Ovary (tissue), 3 donors: ENCODE data around the gene SPDYE2B.
"Not testable (repeated sequence)": the region's sequence is repeated elsewhere in the genome, so short reads cannot be mapped to it uniquely, and the experiment has no call there.

Experiments
- POLR2A ChIP-seq: fragments of 450-650 bp; IDR thresholded peaks from one replicate; pipeline ENCODE4 v1.6.1; 2017; ENCODE audit warnings: antibody characterized with exemption, mild to moderate bottlenecking, moderate library complexity
- TF ChIP-seq, protein P1 (sequence below), 3 donors: fragments of 450-650 bp in 2 of 3; fragments of 200-600 bp in 1 of 3; IDR thresholded peaks; one replicate each; pipeline versions ENCODE4 v1.5.1 to v1.8.0; 2016 to 2022; ENCODE audit warnings: antibody characterized with exemption in 3 of 3, mild to moderate bottlenecking in 1 of 3
- donor health status: DM: no; HTN: no; CAD: no.

DNA sequence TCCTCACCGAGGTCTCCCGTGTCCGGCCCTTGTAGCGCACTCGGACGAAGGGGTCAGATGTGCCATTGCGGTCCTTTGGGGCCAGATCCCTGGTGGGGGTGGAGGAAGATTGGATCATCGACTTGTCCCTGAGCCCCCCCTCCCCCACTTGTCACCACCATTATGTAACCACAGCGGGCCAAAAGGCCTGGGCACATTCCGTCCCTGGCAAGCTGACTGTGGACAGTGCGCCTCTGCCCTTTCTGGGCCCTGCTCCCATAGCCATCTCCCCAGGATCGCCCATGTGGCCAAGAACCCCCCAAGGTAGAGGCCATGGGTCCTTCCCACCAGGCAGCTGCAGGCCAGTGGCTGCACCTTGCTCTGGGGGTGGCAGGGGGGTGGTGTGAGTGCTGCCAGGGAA is 47.8 kb upstream of the SPDYE2B start:
- TF ChIP-seq, protein P1, sequence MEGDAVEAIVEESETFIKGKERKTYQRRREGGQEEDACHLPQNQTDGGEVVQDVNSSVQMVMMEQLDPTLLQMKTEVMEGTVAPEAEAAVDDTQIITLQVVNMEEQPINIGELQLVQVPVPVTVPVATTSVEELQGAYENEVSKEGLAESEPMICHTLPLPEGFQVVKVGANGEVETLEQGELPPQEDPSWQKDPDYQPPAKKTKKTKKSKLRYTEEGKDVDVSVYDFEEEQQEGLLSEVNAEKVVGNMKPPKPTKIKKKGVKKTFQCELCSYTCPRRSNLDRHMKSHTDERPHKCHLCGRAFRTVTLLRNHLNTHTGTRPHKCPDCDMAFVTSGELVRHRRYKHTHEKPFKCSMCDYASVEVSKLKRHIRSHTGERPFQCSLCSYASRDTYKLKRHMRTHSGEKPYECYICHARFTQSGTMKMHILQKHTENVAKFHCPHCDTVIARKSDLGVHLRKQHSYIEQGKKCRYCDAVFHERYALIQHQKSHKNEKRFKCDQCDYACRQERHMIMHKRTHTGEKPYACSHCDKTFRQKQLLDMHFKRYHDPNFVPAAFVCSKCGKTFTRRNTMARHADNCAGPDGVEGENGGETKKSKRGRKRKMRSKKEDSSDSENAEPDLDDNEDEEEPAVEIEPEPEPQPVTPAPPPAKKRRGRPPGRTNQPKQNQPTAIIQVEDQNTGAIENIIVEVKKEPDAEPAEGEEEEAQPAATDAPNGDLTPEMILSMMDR (IDR thresholded peaks at IDR 0.05) = not testable (repeated sequence)
- TF ChIP-seq POLR2A = not testable (repeated sequence)
